NT2/D1 (cell line): ENCODE measurements around the gene VPS26A.
"Not testable (repeated sequence)": the region's sequence is repeated elsewhere in the genome, so short reads cannot be mapped to it uniquely, and the experiment has no call there.

ENCODE experiments used
- DNase-seq: peaks from one replicate; pipeline ENCODE4 v3.0.0-alpha.2; 2011; ENCODE audit warnings: low read depth, low spot score
- H3K27me3 ChIP-seq: 2 replicates; pipeline ENCODE4 v1.6.0; 2011; ENCODE audit warnings: mild to moderate bottlenecking; ENCODE audit not compliant: insufficient read length, insufficient read depth
- H3K36me3 ChIP-seq: 2 replicates; pipeline ENCODE4 v1.6.1; 2011; ENCODE audit warnings: mild to moderate bottlenecking, low read length, mixed read lengths; ENCODE audit not compliant: insufficient read depth, insufficient read length
- H3K4me1 ChIP-seq: 2 replicates; pipeline ENCODE4 v1.5.1; 2011; ENCODE audit not compliant: insufficient read depth, insufficient read length
- H3K4me3 ChIP-seq: 2 replicates; pipeline ENCODE4 v1.5.1; 2011; ENCODE audit warnings: low read depth; ENCODE audit not compliant: insufficient read length
- H3K9ac ChIP-seq: 2 replicates; pipeline ENCODE4 v1.6.0; 2011; ENCODE audit warnings: low read depth; ENCODE audit not compliant: insufficient read length
- H3K9me3 ChIP-seq: 2 replicates; pipeline ENCODE4 v1.5.1; 2011; ENCODE audit warnings: mild to moderate bottlenecking, low read length; ENCODE audit not compliant: insufficient read depth
- SUZ12 ChIP-seq: IDR thresholded peaks from 2 replicates; pipeline ENCODE4 v1.6.1; 2011; ENCODE audit not compliant: insufficient read length, insufficient read depth; ENCODE audit errors: extremely low read depth
- YY1 ChIP-seq: IDR thresholded peaks from 2 replicates; pipeline ENCODE4 v1.6.1; 2011; ENCODE audit not compliant: insufficient read length, insufficient read depth
- ZNF274 ChIP-seq: IDR thresholded peaks from 2 replicates; pipeline ENCODE4 v1.6.1; 2011; ENCODE audit warnings: mild to moderate bottlenecking, low read depth, low read length

VPS26A gene

GRCh38 chr10:69130251-69130650 lies 6.3 kb downstream of the VPS26A start:
- no peaks in the 10 kb centered on the region for H3K27me3 ChIP-seq
- H3K4me3 ChIP-seq, result no peak overlapping the region
- DNase-seq, result no peak
- H3K36me3 ChIP-seq, result peaks cover 11% of the 10 kb centered on the region
- no peaks in the 10 kb centered on the region for H3K9me3 ChIP-seq
- no peak for TF ChIP-seq ZNF274
- TF ChIP-seq SUZ12, result no peak
- no peak for TF ChIP-seq YY1
- H3K9ac ChIP-seq, result no peak overlapping the region
- no peaks in the 10 kb centered on the region for H3K4me1 ChIP-seq

- DNase-seq, result no peak
- Histone ChIP-seq H3K9me3 (no peaks in the 10 kb centered on the region), H3K27me3 (no peaks in the 10 kb centered on the region), H3K9ac (no peak overlapping the region), H3K36me3 (peaks cover 10% of the 10 kb centered on the region), H3K4me1 (no peaks in the 10 kb centered on the region), H3K4me3 (no peak overlapping the region)
- no peak for TF ChIP-seq SUZ12
- TF ChIP-seq ZNF274, result no peak
- TF ChIP-seq YY1, result no peak
Observed at GRCh38 chr10:69139961-69140360, 16.0 kb downstream of the VPS26A start.

- DNase-seq, result no peak
- Histone ChIP-seq H3K9ac (no peak overlapping the region), H3K36me3 (peaks cover 10% of the 10 kb centered on the region)
Observed at GRCh38 chr10:69141304-69141703, 17.3 kb downstream of the VPS26A start.

GRCh38 chr10:69142074-69142473 lies 18.1 kb downstream of the VPS26A start:
- H3K9ac ChIP-seq, H3K9me3 ChIP-seq, H3K4me3 ChIP-seq, H3K27me3 ChIP-seq, H3K36me3 ChIP-seq, H3K4me1 ChIP-seq, DNase-seq: not testable (repeated sequence)

More at GRCh38 chr10:69141304-69141703, 17.3 kb downstream of the VPS26A start:
- no peak overlapping the region for H3K4me3 ChIP-seq
- H3K4me1 ChIP-seq, result no peaks in the 10 kb centered on the region
- H3K9me3 ChIP-seq, result no peaks in the 10 kb centered on the region
- no peaks in the 10 kb centered on the region for H3K27me3 ChIP-seq
- TF ChIP-seq SUZ12 (no peak), ZNF274 (no peak), YY1 (no peak)

GRCh38 chr10:69142983-69143382 lies 19.0 kb downstream of the VPS26A start:
- DNase-seq, result no peak
- Histone ChIP-seq H3K9me3 (no peaks in the 10 kb centered on the region), H3K4me1 (no peaks in the 10 kb centered on the region), H3K9ac (no peak overlapping the region), H3K36me3 (peaks cover 4% of the 10 kb centered on the region), H3K27me3 (no peaks in the 10 kb centered on the region), H3K4me3 (no peak overlapping the region)
- no peak for TF ChIP-seq YY1
- no peak for TF ChIP-seq SUZ12
- TF ChIP-seq ZNF274, result no peak

- no peaks in the 10 kb centered on the region for H3K27me3 ChIP-seq
- no peak for DNase-seq
- no peak overlapping the region for H3K9ac ChIP-seq
- H3K4me1 ChIP-seq, result no peaks in the 10 kb centered on the region
- TF ChIP-seq YY1, result no peak
- TF ChIP-seq ZNF274, result no peak
- no peak for TF ChIP-seq SUZ12
- H3K4me3 ChIP-seq, result no peak overlapping the region
- H3K36me3 ChIP-seq, result peaks cover 4% of the 10 kb centered on the region
- H3K9me3 ChIP-seq, result no peaks in the 10 kb centered on the region
Observed at GRCh38 chr10:69145329-69145728, 21.4 kb downstream of the VPS26A start.

GRCh38 chr10:69145864-69146263 lies 21.9 kb downstream of the VPS26A start:
- DNase-seq, result no peak
- H3K36me3 ChIP-seq, result peaks cover 4% of the 10 kb centered on the region
- H3K4me1 ChIP-seq, result no peaks in the 10 kb centered on the region

GRCh38 chr10:69146759-69147158 lies 22.8 kb downstream of the VPS26A start:
- Histone ChIP-seq H3K36me3 (peaks cover 4% of the 10 kb centered on the region), H3K4me1 (no peaks in the 10 kb centered on the region), H3K9ac (no peak overlapping the region), H3K27me3 (no peaks in the 10 kb centered on the region), H3K4me3 (no peak overlapping the region), H3K9me3 (no peaks in the 10 kb centered on the region)
- TF ChIP-seq YY1 (no peak), ZNF274 (no peak), SUZ12 (no peak)
- DNase-seq, result no peak

More at GRCh38 chr10:69145864-69146263, 21.9 kb downstream of the VPS26A start:
- H3K27me3 ChIP-seq, result no peaks in the 10 kb centered on the region
- TF ChIP-seq ZNF274 (no peak), YY1 (no peak), SUZ12 (no peak)
- H3K4me3 ChIP-seq, result no peak overlapping the region
- H3K9me3 ChIP-seq, result no peaks in the 10 kb centered on the region
- H3K9ac ChIP-seq, result no peak overlapping the region
